B cell (primary cell): ENCODE data around the gene SLC30A1. TPM values are rescaled to one million over a fixed set of nuclear protein-coding genes. Genes with fewer than 3 reads are reported as not detected.

Experiments used
- ATAC-seq: fragments of 200-7000 bp; cut with Tn5 transposase; one replicate; pipeline ENCODE4 v1.10.0; 2021; ENCODE audit warnings: low read depth, mild to moderate bottlenecking, moderate number of reproducible peaks, moderate library complexity
- CTCF ChIA-PET: fragments of 350-600 bp; sonication (Branson Sonifier 250); formaldehyde crosslinking; loops from one replicate; lab custom pipeline; 2021; ENCODE audit warnings: antibody characterized with exemption, inconsistent platforms; lab: Charles Lee
- POLR2A ChIA-PET: fragments of 350-600 bp; sonication (Branson Sonifier 250); formaldehyde crosslinking; loops from one replicate; lab custom pipeline; 2021; ENCODE audit warnings: antibody characterized with exemption; lab: Charles Lee
- DNase-seq: peaks from one replicate; pipeline ENCODE4 v3.0.0; 2013
- H2AFZ ChIP-seq: 2 replicates; pipeline ENCODE4 v1.6.1; 2012; ENCODE audit warnings: mild to moderate bottlenecking, low read depth, low read length; ENCODE audit not compliant: insufficient read depth, poor library complexity, severe bottlenecking
- H3K27ac ChIP-seq, 2 donors: 1 replicate in 1 of 2; 2 replicates in 1 of 2; pipeline ENCODE4 v1.5.1; 2012 to 2013; ENCODE audit warnings: low read length in 2 of 2, mild to moderate bottlenecking in 2 of 2, moderate library complexity in 1 of 2
- H3K27me3 ChIP-seq, 4 experiments: fragments of 200-600 bp in 1 of 4; sonication (generic) in 1 of 4; replicated peaks in 1 of 4; 1 replicate in 2 of 4; 2 replicates in 2 of 4; pipeline versions ENCODE4 v1.6.1 to v1.7.0; 2013 to 2016; ENCODE audit warnings: low read length in 3 of 4, mild to moderate bottlenecking in 2 of 4, mixed read lengths in 1 of 4, moderate library complexity in 1 of 4; ENCODE audit not compliant: insufficient read depth in 4 of 4, control insufficient read depth in 3 of 4; ENCODE audit errors: control extremely low read depth in 1 of 4
- H3K36me3 ChIP-seq, 2 experiments: replicated peaks in 1 of 2; 1 replicate in 1 of 2; 2 replicates in 1 of 2; pipeline versions ENCODE4 v1.6.1 to v1.7.1; 2013; ENCODE audit warnings: low read length in 1 of 2; ENCODE audit not compliant: insufficient read depth in 2 of 2, control insufficient read depth in 1 of 2; ENCODE audit errors: control extremely low read depth in 1 of 2, extremely low read depth in 1 of 2
- H3K4me1 ChIP-seq, 2 donors: fragments of 200-600 bp in 1 of 2; sonication (generic) in 1 of 2; 1 replicate in 1 of 2; 2 replicates in 1 of 2; pipeline versions ENCODE4 v1.5.1 to v1.6.1; 2013 to 2017; ENCODE audit warnings: low read length in 2 of 2; ENCODE audit not compliant: control insufficient read depth in 2 of 2, insufficient read depth in 2 of 2
- H3K4me2 ChIP-seq: replicated peaks from 2 replicates; pipeline ENCODE3; 2012; ENCODE audit warnings: mild to moderate bottlenecking, low read depth, low read length; ENCODE audit not compliant: poor library complexity, severe bottlenecking
- H3K4me3 ChIP-seq, 5 experiments: fragments of 200-600 bp in 1 of 5; sonication (generic) in 1 of 5; 1 replicate in 3 of 5; 2 replicates in 2 of 5; pipeline versions ENCODE4 v1.5.1 to v1.7.0; 2011 to 2016; ENCODE audit warnings: low read length in 4 of 5, mild to moderate bottlenecking in 4 of 5, low read depth in 2 of 5, control low read depth in 1 of 5, moderate library complexity in 1 of 5; ENCODE audit not compliant: insufficient read depth in 1 of 5; ENCODE audit errors: control extremely low read depth in 1 of 5, extremely low read depth in 1 of 5
- H3K79me2 ChIP-seq: fragments of 200-600 bp; sonication (generic); one replicate; pipeline ENCODE4 v1.6.0; 2016; ENCODE audit warnings: low read length; ENCODE audit not compliant: control insufficient read depth, insufficient read depth
- H3K9ac ChIP-seq: fragments of 200-600 bp; sonication (generic); 2 replicates; pipeline ENCODE4 v1.6.1; 2017; ENCODE audit warnings: mild to moderate bottlenecking, low read length, moderate library complexity
- H3K9me3 ChIP-seq, 3 donors: one replicate each; pipeline versions ENCODE4 v1.6.1 to v1.7.1; 2013; ENCODE audit warnings: low read length in 2 of 3; ENCODE audit not compliant: control insufficient read depth in 2 of 3, insufficient read depth in 1 of 3; ENCODE audit errors: control extremely low read depth in 1 of 3
- H4K20me1 ChIP-seq: 2 replicates; pipeline ENCODE4 v1.6.0; 2012; ENCODE audit warnings: mild to moderate bottlenecking, low read length; ENCODE audit not compliant: insufficient read depth, control insufficient read depth, poor library complexity, severe bottlenecking
- H3K27ac Mint-ChIP-seq: one replicate; pipeline ENCODE4 v1.8.0; 2021; ENCODE audit warnings: mixed read lengths
- H3K27me3 Mint-ChIP-seq: one replicate; pipeline ENCODE4 v1.8.0; 2021; ENCODE audit warnings: mixed read lengths
- H3K4me1 Mint-ChIP-seq: one replicate; pipeline ENCODE4 v1.8.0; 2021; ENCODE audit warnings: mixed read lengths
- H3K4me3 Mint-ChIP-seq: one replicate; pipeline ENCODE4 v1.8.0; 2021; ENCODE audit warnings: mixed read lengths
- H3K9me3 Mint-ChIP-seq: one replicate; pipeline ENCODE4 v1.8.0; 2022; ENCODE audit warnings: mixed read lengths; ENCODE audit not compliant: insufficient read depth
- CTCF ChIP-seq: fragments of 200-600 bp; IDR thresholded peaks from one replicate; pipeline ENCODE4 v1.8.0; 2022; ENCODE audit warnings: antibody characterized with exemption, mild to moderate bottlenecking
- EZH2 ChIP-seq: IDR thresholded peaks from 2 replicates; pipeline ENCODE4 v1.6.1; 2012; ENCODE audit warnings: borderline replicate concordance, low read depth, mild to moderate bottlenecking, moderate library complexity, low read length; ENCODE audit not compliant: insufficient read depth, poor library complexity, severe bottlenecking
- WGBS: methylation state at CpG from one replicate; pipeline ENCODE4 v1.1.5; 2013; ENCODE audit warnings: missing lambda C conversion rate; ENCODE audit not compliant: insufficient coverage; 5-methylcytosine and 5-hydroxymethylcytosine counted together
- intact Hi-C: fragments of 100-400 bp; cut with micrococcal nuclease; formaldehyde crosslinking; loops from one replicate; pipeline ENCODE4 v1.10.0; 2022
- polyA plus RNA-seq: library from polyadenylated mRNA; depleted of rRNA; stranded (reverse); fragments of >200 nt; gene quantifications from 2 replicates; pipeline ENCODE4 v1.2.3, GENCODE V29; 2012
- total RNA-seq, 2 donors: library from RNA; stranded (reverse); fragments of 120-200 nt in 1 of 2; gene quantifications; 1 replicate in 1 of 2; 2 replicates in 1 of 2; pipeline versions ENCODE4 v1.2.3 to v1.2.4, GENCODE V29; 2013 to 2022

Gene SLC30A1
- total and polyA plus RNA-seq, 2 donors (not counting 1 experiment from before 2014, with no cell fraction given) = 1.7 to 12.2 TPM

GRCh38 chr1:211579440-211580302 lies 710 bp upstream of the SLC30A1 start:
- POLR2A ChIA-PET = interaction anchor here (2.7 kb wide), 1 partner anchor 27 kb away, joined by 14 read pairs; no protein-coding TSS in a partner anchor
- Mint-ChIP-seq H3K27ac (peak overlapping the region; percentile 92), H3K4me1 (peaks cover 38% of the 10 kb centered on the region), H3K4me3 (peak overlapping the region; percentile 90), H3K9me3 (no peaks in the 10 kb centered on the region), H3K27me3 (no peaks in the 10 kb centered on the region)
- peak overlapping the region; percentile 33 to 92 (median 76) for H3K4me3 ChIP-seq
- DNase-seq (no peak), ATAC-seq (peak; percentile 55)
- TF ChIP-seq EZH2 = no peak
- no peak for TF ChIP-seq CTCF
- intact Hi-C loops = loop anchor here (1.0 to 10.0 kb wide), 11 partner anchors 27 to 1436 kb away; partner anchors contain the start of genes ANGEL2, LPGAT1, NEK2 and PACC1
- peak overlapping the region in 1 of 2 donors; percentile 77 for H3K27ac ChIP-seq
- no peaks in the 10 kb centered on the region for H3K9me3 ChIP-seq
- H4K20me1 ChIP-seq = no peaks in the 10 kb centered on the region
- peak overlapping the region; percentile 99 for H3K4me2 ChIP-seq
- H2AFZ ChIP-seq = peak overlapping the region; percentile 89
- WGBS = 0% methylated on average over 38 of the region's 46 CpGs
- H3K27me3 ChIP-seq = no peaks in the 10 kb centered on the region
- CTCF ChIA-PET = interaction anchor here (0.9 to 2.7 kb wide), 19 partner anchors 10 to 876 kb away, joined by 3 to 12 read pairs (median 4); partner anchors contain the start of genes DTL, INTS7 and NEK2
- peaks cover 25 to 26% of the 10 kb centered on the region in 2 donors for H3K4me1 ChIP-seq
- peak overlapping the region; percentile 85 for H3K9ac ChIP-seq
- peaks cover 28% of the 10 kb centered on the region for H3K79me2 ChIP-seq
- H3K36me3 ChIP-seq = peaks cover 3 to 7% of the 10 kb centered on the region in 2 experiments
